Fibroblast of lung (primary cell): ENCODE measurements around the gene MACROD1.

ENCODE experiments used
- EZH2 ChIP-seq: IDR thresholded peaks from 2 replicates; pipeline ENCODE4 v1.5.1; 2012; ENCODE audit warnings: low read length, control low read depth, mild to moderate bottlenecking; ENCODE audit errors: missing control alignments
- TF ChIP-seq, protein P1 (sequence below), 2 donors: IDR thresholded peaks in 1 of 2; conservative IDR thresholded peaks in 1 of 2; 1 replicate in 1 of 2; 2 replicates in 1 of 2; pipeline ENCODE4 v1.5.1; 2011 to 2012; ENCODE audit warnings: low read length in 2 of 2, control low read depth in 1 of 2, inconsistent platforms in 1 of 2, low read depth in 1 of 2, mild to moderate bottlenecking in 1 of 2

DNA sequence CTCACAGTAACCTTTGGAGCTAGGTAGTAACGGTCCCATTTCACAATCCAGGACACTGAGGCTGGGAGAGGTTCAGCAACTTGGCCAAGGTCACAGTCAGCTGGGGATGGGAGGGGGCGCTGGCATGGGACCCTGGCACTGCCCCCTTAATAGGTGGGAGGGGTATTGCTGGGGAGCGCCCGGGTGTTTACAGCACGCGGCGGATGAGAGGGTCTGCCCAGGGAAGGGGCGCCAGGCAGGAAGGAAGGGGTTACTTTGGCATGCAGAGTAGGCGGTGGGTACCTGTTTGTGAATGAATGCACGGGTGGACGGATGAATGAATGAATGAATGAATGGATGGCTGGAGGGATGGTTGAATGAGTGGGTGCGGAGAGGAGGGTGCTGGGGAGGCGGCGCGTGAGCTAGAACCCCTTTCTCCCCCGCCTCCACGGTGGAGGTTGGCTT lies 130.8 kb downstream of the MACROD1 start:
- peak; percentile 97 for TF ChIP-seq EZH2
- TF ChIP-seq, protein P1, sequence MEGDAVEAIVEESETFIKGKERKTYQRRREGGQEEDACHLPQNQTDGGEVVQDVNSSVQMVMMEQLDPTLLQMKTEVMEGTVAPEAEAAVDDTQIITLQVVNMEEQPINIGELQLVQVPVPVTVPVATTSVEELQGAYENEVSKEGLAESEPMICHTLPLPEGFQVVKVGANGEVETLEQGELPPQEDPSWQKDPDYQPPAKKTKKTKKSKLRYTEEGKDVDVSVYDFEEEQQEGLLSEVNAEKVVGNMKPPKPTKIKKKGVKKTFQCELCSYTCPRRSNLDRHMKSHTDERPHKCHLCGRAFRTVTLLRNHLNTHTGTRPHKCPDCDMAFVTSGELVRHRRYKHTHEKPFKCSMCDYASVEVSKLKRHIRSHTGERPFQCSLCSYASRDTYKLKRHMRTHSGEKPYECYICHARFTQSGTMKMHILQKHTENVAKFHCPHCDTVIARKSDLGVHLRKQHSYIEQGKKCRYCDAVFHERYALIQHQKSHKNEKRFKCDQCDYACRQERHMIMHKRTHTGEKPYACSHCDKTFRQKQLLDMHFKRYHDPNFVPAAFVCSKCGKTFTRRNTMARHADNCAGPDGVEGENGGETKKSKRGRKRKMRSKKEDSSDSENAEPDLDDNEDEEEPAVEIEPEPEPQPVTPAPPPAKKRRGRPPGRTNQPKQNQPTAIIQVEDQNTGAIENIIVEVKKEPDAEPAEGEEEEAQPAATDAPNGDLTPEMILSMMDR (conservative IDR thresholded peaks at IDR 0.05 in 1 of 2, IDR thresholded peaks at IDR 0.05 in 1 of 2; ENCODE audit: low read depth in 1 of 2, low read length in 2 of 2), result no peak
